GM21786 (cell line): Measurements from ENCODE around the gene MAP3K15.
"Not testable (repeated sequence)": the region's sequence is repeated elsewhere in the genome, so short reads cannot be mapped to it uniquely, and the experiment has no call there.

Experiments used
- ATAC-seq: cut with Tn5 transposase; IDR thresholded peaks from one replicate; pipeline ENCODE4 v1.9.1; 2021; ENCODE audit not compliant: unreplicated experiment

Gene MAP3K15

DNA sequence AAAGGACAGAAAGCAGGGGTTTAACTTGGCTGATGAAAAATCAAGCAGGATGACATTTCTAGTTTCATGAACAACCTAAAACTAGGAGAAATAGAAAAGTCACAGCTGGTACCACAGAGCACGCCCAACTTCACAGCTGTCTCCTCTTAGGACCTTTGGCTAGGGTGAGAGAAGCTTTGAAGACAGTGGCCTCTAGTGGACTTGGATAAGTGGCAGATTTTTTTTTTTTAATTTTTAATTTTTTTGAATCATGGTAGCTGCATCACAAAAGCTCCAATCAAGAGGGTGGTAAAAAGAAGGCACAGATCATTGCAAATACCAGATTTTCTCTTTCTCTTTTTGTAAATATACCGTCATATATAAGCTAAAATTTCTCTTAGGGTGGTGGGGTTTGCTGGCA lies 20.2 kb upstream of the MAP3K15 start:
- no peak for ATAC-seq

DNA sequence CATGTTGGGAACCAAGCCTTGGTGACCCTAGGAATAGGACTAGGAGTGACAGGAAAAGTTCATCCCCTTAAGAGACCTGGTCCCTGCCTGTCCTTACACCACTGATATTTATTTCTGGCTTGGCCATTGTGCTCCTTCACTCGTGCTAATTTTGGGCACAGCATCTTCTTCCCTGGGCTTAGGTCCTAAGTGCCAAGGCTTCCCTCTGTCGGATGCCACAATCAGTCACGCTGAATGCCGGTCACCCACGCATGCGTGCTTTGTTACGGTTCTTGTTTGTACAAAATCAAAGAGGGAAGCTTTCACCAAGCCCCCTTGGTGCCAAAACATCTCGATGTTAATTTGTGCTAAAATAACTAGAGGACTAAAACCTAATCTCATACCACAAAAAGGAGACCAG lies 17.4 kb upstream of the MAP3K15 start:
- ATAC-seq = no peak

DNA sequence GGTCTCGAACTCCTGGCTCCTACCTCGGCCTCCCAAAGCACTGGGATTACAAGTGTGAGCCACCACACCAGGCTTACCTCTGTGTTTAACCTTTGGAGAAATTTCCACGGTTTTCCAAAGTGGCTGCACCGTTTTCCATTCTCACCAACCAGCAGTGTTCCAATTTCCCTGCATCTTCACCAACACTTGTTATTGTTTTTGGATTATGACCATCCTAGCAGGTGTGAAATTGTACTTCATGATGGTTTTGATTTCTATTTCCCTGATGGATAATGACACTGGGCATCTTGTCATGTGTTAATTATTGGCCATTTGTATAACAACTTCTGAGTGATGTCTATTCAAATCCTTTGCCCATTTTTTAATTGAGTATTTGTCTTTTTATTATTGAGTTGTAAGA lies 2.7 kb upstream of the MAP3K15 start:
- no peak for ATAC-seq

- no peak for ATAC-seq
Measured at GRCh38 chrX:19515615-19516105, 352 bp upstream of the MAP3K15 start.

DNA sequence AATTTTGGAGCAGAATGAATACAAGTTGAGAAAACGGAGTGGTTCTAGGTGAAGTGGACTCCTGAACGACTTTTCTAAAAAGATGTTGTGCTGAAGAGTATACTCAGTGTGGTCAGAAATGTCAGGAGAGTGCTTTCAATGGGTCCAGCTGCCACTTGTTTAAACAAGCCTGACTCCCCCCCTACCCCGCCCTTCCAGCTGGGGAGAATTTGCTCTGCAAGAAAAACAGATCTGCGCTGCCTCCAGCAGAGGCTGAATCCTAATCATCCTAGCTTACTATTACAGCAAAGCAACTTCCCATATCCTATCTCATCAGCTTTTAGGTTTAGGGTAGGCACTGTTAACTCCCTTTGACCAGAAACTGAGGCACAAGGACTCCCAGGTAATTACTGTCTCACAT lies 1.9 kb downstream of the MAP3K15 start:
- no peak for ATAC-seq

- no peak for ATAC-seq
Measured at GRCh38 chrX:19512961-19513360, 2.3 kb downstream of the MAP3K15 start.

GRCh38 chrX:19512359-19512758 lies 2.9 kb downstream of the MAP3K15 start:
- no peak for ATAC-seq

DNA sequence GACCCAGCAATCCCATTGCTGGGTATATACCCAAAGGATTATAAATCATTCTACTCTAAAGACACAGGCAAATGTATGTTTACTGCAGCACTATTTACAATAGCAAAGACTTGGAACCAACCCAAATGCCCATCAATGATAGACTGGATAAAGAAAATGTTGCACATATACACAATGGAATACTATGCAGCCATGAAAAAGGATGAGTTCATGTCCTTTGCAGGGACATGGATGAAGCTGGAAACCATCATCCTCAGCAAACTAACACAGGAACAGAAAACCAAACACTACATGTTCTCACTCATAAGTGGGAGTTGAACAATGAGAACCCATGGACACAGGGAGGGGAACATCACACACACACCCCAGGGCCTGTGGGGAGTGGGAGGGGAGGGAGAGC lies 3.5 kb downstream of the MAP3K15 start:
- ATAC-seq = not testable (repeated sequence)

DNA sequence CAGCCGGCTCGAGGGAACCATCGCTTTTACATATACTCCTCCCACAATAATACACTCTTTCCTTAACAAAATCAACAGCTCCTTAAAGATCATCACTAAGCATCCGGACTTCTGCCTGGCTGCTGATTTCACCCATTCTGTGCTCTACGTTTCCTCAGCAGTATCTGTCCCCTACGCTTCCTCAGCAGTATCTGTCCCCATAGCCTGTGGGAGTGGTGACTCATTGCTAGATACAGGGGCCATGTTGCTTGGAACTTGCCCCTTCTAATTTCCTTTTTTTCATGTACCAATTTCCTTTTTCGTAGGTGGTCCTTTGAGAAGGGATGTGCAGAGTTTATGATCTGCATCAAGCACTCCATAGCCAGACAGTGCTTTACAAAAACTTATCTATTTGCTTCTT lies 18.6 kb downstream of the MAP3K15 start:
- no peak for ATAC-seq

DNA sequence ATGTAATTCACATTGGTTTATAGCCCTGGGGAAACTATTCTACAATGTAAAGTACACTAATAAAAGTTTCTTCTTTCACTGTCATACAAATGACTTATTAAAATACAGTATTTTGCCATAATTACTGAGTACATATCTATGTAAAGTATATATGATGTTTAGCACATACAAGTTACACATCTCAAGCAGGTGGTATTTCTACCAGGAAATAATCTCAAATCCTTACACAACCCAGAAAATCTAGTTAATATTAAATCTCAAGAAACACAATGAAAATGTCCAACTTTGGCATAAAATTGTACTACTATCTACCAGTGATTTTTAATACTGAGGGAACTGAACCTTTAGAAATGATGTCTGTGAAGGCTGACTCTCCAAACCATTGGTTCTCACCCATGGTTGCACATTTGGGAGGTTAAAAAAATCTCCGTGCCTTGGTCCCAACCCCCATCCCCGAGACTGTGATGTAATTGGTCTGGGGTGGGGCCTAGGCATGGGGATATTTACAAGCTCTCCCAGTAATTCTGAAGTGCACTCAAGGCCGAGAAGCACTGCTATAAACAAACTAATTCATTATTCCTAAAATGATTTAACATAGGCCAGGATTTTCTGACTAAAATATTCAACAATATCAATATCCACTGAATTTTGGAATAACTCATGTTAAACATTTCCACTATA lies 27.6 kb downstream of the MAP3K15 start:
- no peak for ATAC-seq

- no peak for ATAC-seq
Measured at GRCh38 chrX:19479458-19479857, 35.9 kb downstream of the MAP3K15 start.

- ATAC-seq = not testable (repeated sequence)
Measured at GRCh38 chrX:19468383-19468782, 46.9 kb downstream of the MAP3K15 start.

GRCh38 chrX:19462879-19463278 lies 52.4 kb downstream of the MAP3K15 start:
- ATAC-seq = no peak

DNA sequence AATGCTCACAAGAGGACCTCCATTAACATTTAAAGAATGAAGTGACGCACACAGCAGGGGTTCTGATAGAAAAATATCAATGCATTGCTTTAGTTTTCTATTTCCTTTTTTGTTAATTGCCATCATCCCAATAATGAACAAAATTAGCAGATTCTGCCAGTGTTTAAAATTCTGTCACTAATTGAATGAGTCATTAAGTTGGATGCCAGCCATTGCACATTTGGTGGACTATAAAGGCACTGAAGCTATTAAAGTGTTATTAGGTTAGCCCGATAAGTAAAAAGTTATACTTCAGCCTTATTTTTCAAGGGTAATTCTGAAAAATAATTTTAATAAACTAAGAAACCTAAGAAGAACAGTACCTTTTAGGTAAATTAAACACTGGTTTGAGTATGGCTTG lies 53.1 kb downstream of the MAP3K15 start:
- ATAC-seq = no peak

DNA sequence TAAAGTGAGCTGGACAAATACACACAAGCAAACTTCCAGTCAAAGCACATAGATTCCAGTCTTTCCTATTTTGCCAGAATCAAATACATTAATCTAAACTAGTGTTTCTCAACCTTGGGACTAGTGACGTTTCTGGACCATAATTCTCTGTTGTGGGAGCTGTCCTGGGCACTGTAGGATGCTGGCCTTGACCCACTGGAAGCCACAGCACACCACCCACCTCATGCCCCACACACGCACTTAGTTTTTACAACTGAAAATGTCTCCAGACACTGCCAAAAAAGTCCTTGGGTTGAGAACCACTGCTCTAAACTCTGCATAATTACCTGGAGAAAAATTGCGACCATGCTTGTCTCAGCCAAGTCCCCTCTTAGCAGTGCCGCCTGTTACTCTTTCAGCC lies 57.6 kb downstream of the MAP3K15 start:
- no peak for ATAC-seq

DNA sequence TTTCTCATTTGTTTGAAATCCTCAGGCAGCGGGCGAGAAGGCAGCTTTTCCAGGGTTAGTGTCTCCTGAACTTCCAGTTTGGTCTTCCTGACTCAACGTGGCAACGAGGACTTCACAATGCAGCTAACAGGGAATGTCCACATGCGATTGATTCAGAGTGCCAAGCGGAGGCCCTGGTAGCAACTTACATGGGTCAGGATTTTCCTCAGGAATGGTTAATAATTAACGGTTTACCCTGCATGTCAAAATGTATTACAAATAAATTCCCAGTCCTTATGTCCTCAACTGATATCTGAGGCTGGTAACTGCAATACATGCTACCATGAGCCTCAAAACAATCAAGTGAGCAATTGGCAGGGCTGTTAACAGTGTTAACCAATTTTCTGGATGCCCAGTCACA lies 67.2 kb downstream of the MAP3K15 start:
- ATAC-seq = no peak

DNA sequence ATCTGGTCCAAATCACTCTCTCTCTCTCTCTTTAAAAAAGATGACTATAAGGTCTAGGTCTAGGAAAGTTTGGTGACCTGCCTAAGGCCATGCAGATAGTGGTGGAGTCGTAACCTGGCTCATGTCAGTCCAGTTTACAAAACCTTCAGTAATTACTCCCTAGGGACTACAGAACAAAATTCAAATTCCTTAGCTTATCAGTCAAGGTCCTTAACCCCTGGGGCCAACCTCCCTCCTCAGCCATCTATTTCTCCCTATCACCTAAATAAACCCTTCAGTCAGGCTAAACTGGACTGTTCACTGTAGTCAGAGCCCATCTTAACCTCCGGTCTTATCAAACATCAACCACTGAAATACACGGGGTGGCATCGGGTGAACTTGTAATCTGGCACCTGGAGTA lies 68.9 kb downstream of the MAP3K15 start:
- ATAC-seq = no peak

- ATAC-seq = not testable (repeated sequence)
Measured at GRCh38 chrX:19445772-19446171, 69.5 kb downstream of the MAP3K15 start.

DNA sequence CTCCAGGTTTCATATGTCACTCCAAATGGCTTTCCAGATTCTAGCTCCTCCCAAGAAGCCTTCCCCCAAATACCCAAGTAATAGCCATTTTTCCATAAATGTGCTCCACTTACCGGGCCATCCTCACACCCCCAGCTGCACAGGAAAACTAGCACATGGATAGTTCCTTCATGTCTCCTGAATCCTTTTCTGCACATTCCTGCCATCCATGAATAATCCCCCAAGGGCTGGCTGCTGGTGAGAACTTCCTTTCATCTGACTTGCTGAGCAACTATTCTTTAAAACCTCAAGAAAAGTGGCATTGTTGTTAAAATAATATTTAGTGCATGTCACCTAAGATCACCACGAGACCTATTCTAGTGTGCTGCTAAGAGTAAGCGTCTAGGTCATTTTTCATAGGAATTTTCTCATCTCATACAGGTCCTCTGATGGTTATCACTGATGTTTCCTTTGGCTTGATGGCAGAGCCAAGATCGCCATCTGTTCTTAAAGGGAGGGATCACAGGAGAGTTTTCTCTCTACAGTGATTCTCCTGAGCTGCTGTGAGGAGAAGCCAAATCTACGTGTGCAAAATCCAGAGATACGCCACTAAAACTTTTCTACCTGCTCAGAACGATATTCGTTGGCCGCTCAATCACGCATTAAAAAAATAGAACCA lies 71.3 kb downstream of the MAP3K15 start:
- ATAC-seq = no peak

DNA sequence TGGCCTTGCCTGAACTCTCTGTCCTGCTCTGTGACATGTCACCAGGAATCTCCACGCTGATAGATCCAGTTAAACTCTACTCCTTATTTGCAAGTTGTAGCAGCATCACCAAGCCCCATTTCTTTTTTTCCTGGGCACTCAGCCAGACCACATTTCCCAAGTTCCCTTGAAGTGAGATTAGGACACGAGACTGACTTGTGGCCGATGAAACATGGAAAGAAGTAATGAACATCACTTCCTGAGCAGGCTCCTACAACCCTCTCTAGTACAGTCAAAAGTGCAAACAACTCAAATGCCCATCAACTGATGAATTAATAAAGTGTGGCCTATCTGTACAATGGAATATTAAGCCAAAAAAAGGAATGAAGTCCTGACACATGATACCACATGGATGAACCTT lies 74.6 kb downstream of the MAP3K15 start:
- no peak for ATAC-seq

DNA sequence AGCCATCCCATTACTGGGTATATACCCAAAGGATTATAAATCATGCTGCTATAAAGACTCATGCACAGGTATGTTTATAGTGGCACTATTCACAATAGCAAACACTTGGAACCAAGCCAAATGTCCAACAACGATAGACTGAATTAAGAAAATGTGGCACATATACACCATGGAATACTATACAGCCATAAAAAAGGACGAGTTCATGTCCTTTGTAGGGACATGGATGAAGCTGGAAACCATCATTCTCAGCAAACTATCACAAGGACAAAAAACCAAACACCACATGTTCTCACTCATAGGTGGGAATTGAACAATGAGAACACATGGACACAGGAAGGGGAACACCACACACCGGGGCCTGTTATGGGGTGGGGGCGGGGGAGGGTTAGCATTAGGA lies 92.6 kb downstream of the MAP3K15 start:
- not testable (repeated sequence) for ATAC-seq

- no peak for ATAC-seq
Measured at GRCh38 chrX:19410259-19410658, 105.0 kb downstream of the MAP3K15 start.

GRCh38 chrX:19403696-19404095 lies 111.6 kb downstream of the MAP3K15 start:
- ATAC-seq = no peak
